GM23248 (cell line): ENCODE results near the gene ZNF778. TPM values are rescaled to one million over a fixed set of nuclear protein-coding genes. Genes with fewer than 3 reads are reported as not detected.

Experiments
- DNase-seq: peaks from one replicate; pipeline ENCODE4 v3.0.0-alpha.2; 2015
- H2AFZ ChIP-seq: fragments of 200-600 bp; sonication (generic); 2 replicates; pipeline ENCODE4 v1.6.1; 2016; ENCODE audit warnings: antibody characterized with exemption
- H3F3A ChIP-seq: fragments of 200-600 bp; sonication (generic); 2 replicates; pipeline ENCODE4 v1.6.1; 2016; ENCODE audit warnings: mild to moderate bottlenecking, antibody characterized with exemption, mixed run types; ENCODE audit not compliant: insufficient read depth
- H3K27ac ChIP-seq: fragments of 200-600 bp; sonication (generic); 2 replicates; pipeline ENCODE4 v1.5.1; 2016; ENCODE audit warnings: mild to moderate bottlenecking
- H3K27me3 ChIP-seq: fragments of 200-600 bp; sonication (generic); replicated peaks from 2 replicates; pipeline ENCODE4 v1.6.1; 2016; ENCODE audit warnings: mild to moderate bottlenecking; ENCODE audit not compliant: insufficient read depth
- H3K36me3 ChIP-seq: fragments of 200-600 bp; sonication (generic); 2 replicates; pipeline ENCODE4 v1.6.1; 2016; ENCODE audit warnings: low read depth, mild to moderate bottlenecking
- H3K4me1 ChIP-seq: fragments of 200-600 bp; sonication (generic); 2 replicates; pipeline ENCODE4 v1.6.1; 2016; ENCODE audit warnings: mild to moderate bottlenecking; ENCODE audit not compliant: insufficient read depth
- H3K4me2 ChIP-seq: fragments of 200-600 bp; sonication (generic); one replicate; pipeline ENCODE4 v1.6.1; 2016; ENCODE audit warnings: mild to moderate bottlenecking; ENCODE audit not compliant: unreplicated experiment
- H3K4me3 ChIP-seq: fragments of 200-600 bp; sonication (generic); 2 replicates; pipeline ENCODE4 v1.5.1; 2016; ENCODE audit warnings: mild to moderate bottlenecking
- H3K79me2 ChIP-seq: fragments of 200-600 bp; sonication (generic); 2 replicates; pipeline ENCODE4 v1.6.1; 2016; ENCODE audit warnings: mild to moderate bottlenecking; ENCODE audit not compliant: insufficient read depth
- H3K9ac ChIP-seq: fragments of 200-600 bp; sonication (generic); 2 replicates; pipeline ENCODE4 v1.6.1; 2016; ENCODE audit warnings: mild to moderate bottlenecking
- H3K9me2 ChIP-seq: fragments of 200-600 bp; sonication (generic); 2 replicates; pipeline ENCODE4 v1.6.1; 2016; ENCODE audit warnings: mixed run types, mild to moderate bottlenecking, moderate library complexity; ENCODE audit not compliant: insufficient read depth
- H3K9me3 ChIP-seq: fragments of 200-600 bp; sonication (generic); one replicate; pipeline ENCODE4 v1.6.1; 2017; ENCODE audit warnings: low read depth
- H4K20me1 ChIP-seq: fragments of 200-600 bp; sonication (generic); 2 replicates; pipeline ENCODE4 v1.6.0; 2016; ENCODE audit not compliant: insufficient read depth
- EZH2 ChIP-seq: fragments of 200-600 bp; sonication (generic); IDR thresholded peaks from 2 replicates; pipeline ENCODE4 v1.6.1; 2018; ENCODE audit warnings: antibody characterized with exemption, mild to moderate bottlenecking; ENCODE audit not compliant: insufficient read depth, poor library complexity, severe bottlenecking
- EZH2phosphoT487 ChIP-seq: fragments of 200-600 bp; sonication (generic); IDR thresholded peaks from 2 replicates; pipeline ENCODE4 v1.6.1; 2018; ENCODE audit warnings: antibody characterized with exemption, moderate library complexity, mild to moderate bottlenecking, low read depth; ENCODE audit not compliant: insufficient read depth
- WGBS, 2 experiments: methylation state at CpG; one replicate each; pipeline ENCODE4 v1.1.6; 2015 to 2017; ENCODE audit warnings: low lambda C conversion rate in 2 of 2, low coverage in 1 of 2; ENCODE audit errors: missing lambda C conversion rate in 2 of 2; 5-methylcytosine and 5-hydroxymethylcytosine counted together
- in situ Hi-C: fragments of 300-500 bp; cut with MboI; formaldehyde crosslinking; loops from 2 replicates; pipeline ENCODE4 v1.15.0; 2020
- polyA plus RNA-seq: library from polyadenylated mRNA; unstranded; fragments of >200 nt; fragmentation: Nextera tagmentation; extraction: Ambion mirVana; gene quantifications from 2 replicates; pipeline ENCODE4 v1.2.1, GENCODE V29; 2016
- total RNA-seq: library from RNA; depleted of rRNA; stranded (reverse); fragments of >200 nt; shearing (Covaris generic); gene quantifications from 2 replicates; pipeline ENCODE4 v1.2.3, GENCODE V29; 2014

Gene ZNF778
- total and polyA plus RNA-seq, 2 experiments from 2014 or later: 3.0 to 3.6 TPM

GRCh38 chr16:89170346-89171215, 46.9 kb upstream of the ZNF778 start:
- Histone ChIP-seq H3K4me3 (no peak overlapping the region), H3F3A (no peaks in the 10 kb centered on the region), H3K9me2 (no peaks in the 10 kb centered on the region), H3K27ac (no peak overlapping the region), H3K79me2 (no peaks in the 10 kb centered on the region), H3K27me3 (no peaks in the 10 kb centered on the region; the same call in 1 of the 2 replicates), H4K20me1 (no peaks in the 10 kb centered on the region), H3K4me2 (no peak overlapping the region), H3K9ac (no peak overlapping the region), H3K9me3 (no peaks in the 10 kb centered on the region), H3K4me1 (0 out of 2 replicates have a peak, but pooled peaks cover 3% of the 10 kb centered on the region), H3K36me3 (no peaks in the 10 kb centered on the region), H2AFZ (no peak overlapping the region)
- 6 to 10% methylated on average over 25 to 33 of the region's 34 CpGs for WGBS, 2 experiments
- in situ Hi-C loops: no loop called here
- no peak for DNase-seq
- no peak for TF ChIP-seq EZH2
- TF ChIP-seq EZH2phosphoT487: no peak

GRCh38 chr16:89171216-89172170, 46.0 kb upstream of the ZNF778 start, which contains the start of gene CDH15:
TSS of gene CDH15 (plus strand) at chr16:89171748. CDS start at chr16:89171832, 84 bp downstream.
- H3K27ac ChIP-seq: no peak within 1 kb of the TSS
- 0 out of 2 replicates have a peak, but pooled peaks cover 3% of the 10 kb centered on the region for H3K4me1 ChIP-seq
- H4K20me1 ChIP-seq: no peaks in the 10 kb centered on the region
- H3K27me3 ChIP-seq: no peaks in the 10 kb centered on the region; the same call in 1 of the 2 replicates
- no peak within 1 kb of the TSS for H3K9ac ChIP-seq
- 9 to 15% methylated on average over 20 to 74 of the region's 74 CpGs for WGBS, 2 experiments
- H3K36me3 ChIP-seq: no peaks in the 10 kb centered on the region
- no peaks in the 10 kb centered on the region for H3K79me2 ChIP-seq
- no peak for TF ChIP-seq EZH2
- no peak for TF ChIP-seq EZH2phosphoT487
- in situ Hi-C loops: no loop called here
- H3K9me3 ChIP-seq: no peaks in the 10 kb centered on the region
- H3K4me3 ChIP-seq: no peak within 1 kb of the TSS
- DNase-seq: peak; percentile 88
- H3K4me2 ChIP-seq: no peak within 1 kb of the TSS
- no peaks in the 10 kb centered on the region for H3F3A ChIP-seq
- no peak within 1 kb of the TSS for H2AFZ ChIP-seq
- no peaks in the 10 kb centered on the region for H3K9me2 ChIP-seq

- H3K9ac ChIP-seq: no peak overlapping the region
- no peaks in the 10 kb centered on the region; the same call in 1 of the 2 replicates for H3K27me3 ChIP-seq
- no peak for DNase-seq
- H3K4me3 ChIP-seq: no peak overlapping the region
- no peaks in the 10 kb centered on the region for H3K79me2 ChIP-seq
- no peaks in the 10 kb centered on the region for H3F3A ChIP-seq
- TF ChIP-seq EZH2: no peak
- TF ChIP-seq EZH2phosphoT487: no peak
- in situ Hi-C loops: no loop called here
- H3K27ac ChIP-seq: no peak overlapping the region
- no peaks in the 10 kb centered on the region for H4K20me1 ChIP-seq
- no peaks in the 10 kb centered on the region for H3K9me3 ChIP-seq
- no peaks in the 10 kb centered on the region for H3K36me3 ChIP-seq
- WGBS, 2 experiments: 83 to 84% methylated on average over 9 to 11 of the region's 11 CpGs
- H3K4me2 ChIP-seq: no peak overlapping the region
- no peaks in the 10 kb centered on the region for H3K9me2 ChIP-seq
- 0 out of 2 replicates have a peak, but pooled peaks cover 1% of the 10 kb centered on the region for H3K4me1 ChIP-seq
- no peak overlapping the region for H2AFZ ChIP-seq
Measured at GRCh38 chr16:89172171-89172527, 45.4 kb upstream of the ZNF778 start.

- Histone ChIP-seq H3K4me2 (no peak overlapping the region), H4K20me1 (no peaks in the 10 kb centered on the region), H3K79me2 (no peaks in the 10 kb centered on the region), H3K9ac (no peak overlapping the region), H3K9me3 (no peaks in the 10 kb centered on the region), H2AFZ (no peak overlapping the region), H3K4me3 (no peak overlapping the region), H3K4me1 (no peaks in the 10 kb centered on the region), H3K9me2 (no peaks in the 10 kb centered on the region), H3K27ac (no peak overlapping the region), H3F3A (no peaks in the 10 kb centered on the region), H3K36me3 (no peaks in the 10 kb centered on the region), H3K27me3 (no peaks in the 10 kb centered on the region; the same call in 1 of the 2 replicates)
- no peak for DNase-seq
- in situ Hi-C loops: no loop called here
- TF ChIP-seq EZH2phosphoT487 (no peak), EZH2 (no peak)
- 41 to 42% methylated on average over 13 of the region's 13 CpGs for WGBS, 2 experiments
Measured at GRCh38 chr16:89172528-89173173, 44.9 kb upstream of the ZNF778 start.
